Smooth muscle cell (in vitro differentiated cells): ENCODE measurements around the gene PZP. TPM values are rescaled to one million over a fixed set of nuclear protein-coding genes. Genes with fewer than 3 reads are reported as not detected.

Source experiments
- DNase-seq: peaks from one replicate; lab custom pipeline; 2025; ENCODE audit not compliant: unreplicated experiment; lab: John Stamatoyannopoulos, UW
- H2AFZ ChIP-seq: fragments of 200-600 bp; sonication (generic); 2 replicates; pipeline ENCODE4 v1.6.0; 2016; ENCODE audit warnings: antibody characterized with exemption, low read depth, mild to moderate bottlenecking
- H3F3A ChIP-seq: fragments of 200-600 bp; sonication (generic); 2 replicates; pipeline ENCODE4 v1.6.0; 2017; ENCODE audit warnings: antibody characterized with exemption, low read depth
- H3K27ac ChIP-seq: fragments of 200-600 bp; sonication (generic); 2 replicates; pipeline ENCODE4 v1.5.1; 2016; ENCODE audit warnings: low read depth, mild to moderate bottlenecking
- H3K27me3 ChIP-seq: fragments of 200-600 bp; sonication (generic); 2 replicates; pipeline ENCODE4 v1.6.1; 2016; ENCODE audit warnings: low read depth, mild to moderate bottlenecking
- H3K36me3 ChIP-seq: fragments of 200-600 bp; sonication (generic); 2 replicates; pipeline ENCODE4 v1.5.1; 2016; ENCODE audit warnings: low read depth
- H3K4me1 ChIP-seq: fragments of 200-600 bp; sonication (generic); 2 replicates; pipeline ENCODE4 v1.5.1; 2016; ENCODE audit warnings: low read depth
- H3K4me2 ChIP-seq: fragments of 200-600 bp; sonication (generic); 2 replicates; pipeline ENCODE4 v1.6.0; 2016; ENCODE audit warnings: mild to moderate bottlenecking
- H3K4me3 ChIP-seq: fragments of 200-600 bp; sonication (generic); 2 replicates; pipeline ENCODE4 v1.5.1; 2016; ENCODE audit warnings: mild to moderate bottlenecking
- H3K79me2 ChIP-seq: fragments of 200-600 bp; sonication (generic); 2 replicates; pipeline ENCODE4 v1.6.0; 2016; ENCODE audit warnings: low read depth, mild to moderate bottlenecking
- H3K9ac ChIP-seq: fragments of 200-600 bp; sonication (generic); 2 replicates; pipeline ENCODE4 v1.6.0; 2016; ENCODE audit warnings: low read depth
- H3K9me3 ChIP-seq: fragments of 200-600 bp; sonication (generic); replicated peaks from 2 replicates; pipeline ENCODE4 v1.5.1; 2016; ENCODE audit warnings: low read depth
- H4K20me1 ChIP-seq: fragments of 200-600 bp; sonication (generic); 2 replicates; pipeline ENCODE4 v1.6.0; 2016; ENCODE audit warnings: low read depth
- CTCF ChIP-seq: fragments of 200-600 bp; sonication (generic); IDR thresholded peaks from 2 replicates; pipeline ENCODE4 v1.5.1; 2017; ENCODE audit warnings: borderline replicate concordance, mild to moderate bottlenecking, antibody characterized with exemption; ENCODE audit not compliant: insufficient read depth, poor library complexity, severe bottlenecking
- WGBS: methylation state at CpG from one replicate; pipeline ENCODE4 v1.1.7; 2016; ENCODE audit warnings: low lambda C conversion rate; 5-methylcytosine and 5-hydroxymethylcytosine counted together
- polyA plus RNA-seq: library from polyadenylated mRNA; unstranded; fragments of >200 nt; fragmentation: Nextera tagmentation; extraction: Ambion mirVana; gene quantifications from 2 replicates; pipeline ENCODE4 v1.2.1, GENCODE V29; 2016
- total RNA-seq: library from RNA; depleted of rRNA; stranded (reverse); fragments of >200 nt; gene quantifications from 2 replicates; pipeline ENCODE4 v1.2.3, GENCODE V29; 2014

The PZP gene
- total and polyA plus RNA-seq, 2 experiments from 2014 or later = not detected

DNA sequence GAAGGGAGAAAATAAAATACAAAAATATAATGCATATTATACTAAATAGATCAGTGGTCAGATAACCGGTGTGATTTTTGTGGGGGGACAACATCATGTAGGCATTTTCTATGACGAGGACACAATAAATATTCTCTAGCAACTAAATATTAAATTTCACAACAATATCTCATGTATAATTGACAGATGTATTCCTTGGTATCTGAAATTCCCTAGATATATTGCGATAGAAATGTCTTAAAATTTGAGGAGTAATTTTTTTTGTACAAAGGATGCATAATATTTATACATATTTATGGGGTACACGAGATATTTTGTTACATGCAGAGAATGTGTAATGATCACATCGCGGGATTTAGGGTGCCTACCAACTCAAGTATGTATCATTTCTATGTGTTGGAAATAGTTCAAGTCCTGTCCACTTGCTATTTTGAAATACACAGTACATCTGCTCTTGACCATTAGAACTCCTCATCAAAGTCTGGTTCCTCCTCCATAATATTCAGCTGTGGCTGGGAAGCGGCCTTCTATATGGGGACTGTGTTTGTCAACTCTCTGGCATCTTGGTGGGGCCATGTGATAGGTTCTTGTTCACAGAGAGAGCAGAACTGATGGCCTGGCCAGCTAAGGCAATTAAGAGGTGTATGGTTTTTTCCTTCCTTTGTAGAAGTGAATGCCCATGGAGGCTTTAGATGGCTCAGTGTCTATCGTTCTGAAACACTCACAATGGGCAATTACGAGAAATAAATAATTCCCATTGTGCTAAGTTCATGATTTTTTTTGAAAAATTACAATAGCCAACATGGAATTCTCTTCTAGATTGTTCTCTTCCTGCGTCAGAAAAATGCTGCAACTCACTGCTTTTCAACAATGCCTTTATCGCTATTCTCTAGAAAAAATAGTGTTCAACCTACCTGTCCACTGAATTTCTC lies 101.3 kb downstream of the PZP start:
- no peaks in the 10 kb centered on the region for H3K79me2 ChIP-seq
- no peak overlapping the region for H3K27ac ChIP-seq
- no peaks in the 10 kb centered on the region for H3K4me1 ChIP-seq
- no peaks in the 10 kb centered on the region for H3K27me3 ChIP-seq
- H3K9me3 ChIP-seq = no peaks in the 10 kb centered on the region
- no peak overlapping the region for H3K4me2 ChIP-seq
- H2AFZ ChIP-seq = no peak overlapping the region
- no peak overlapping the region for H3K4me3 ChIP-seq
- no peak for DNase-seq
- H3K36me3 ChIP-seq = no peaks in the 10 kb centered on the region
- no peak for TF ChIP-seq CTCF
- H3K9ac ChIP-seq = no peak overlapping the region
- no peaks in the 10 kb centered on the region for H3F3A ChIP-seq
- H4K20me1 ChIP-seq = no peaks in the 10 kb centered on the region
- WGBS = 95% methylated on average over 11 of the region's 11 CpGs

DNA sequence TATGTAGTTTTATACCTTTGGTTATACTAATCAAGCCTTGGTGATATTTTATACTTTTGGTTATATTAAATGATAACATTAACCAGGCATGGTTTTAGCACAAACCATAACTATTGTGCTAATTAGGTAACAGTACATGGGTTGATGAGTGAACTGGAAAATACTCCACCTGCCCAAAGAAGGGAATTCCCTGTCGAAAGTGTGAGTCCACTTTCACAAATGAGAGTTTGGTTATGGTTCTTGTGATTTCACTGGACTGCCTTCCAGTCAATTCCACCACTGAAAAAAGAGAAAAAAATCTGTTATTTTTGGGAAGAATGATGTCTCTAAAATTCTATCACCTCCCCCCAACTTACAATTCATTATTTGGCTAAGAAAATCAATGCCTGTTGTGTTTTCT lies 102.1 kb downstream of the PZP start:
- TF ChIP-seq CTCF = no peak
- Histone ChIP-seq H3K36me3 (no peaks in the 10 kb centered on the region), H3K4me2 (no peak overlapping the region), H3K4me3 (no peak overlapping the region), H3K27ac (no peak overlapping the region), H3K4me1 (no peaks in the 10 kb centered on the region), H3K9me3 (no peaks in the 10 kb centered on the region), H3K9ac (no peak overlapping the region), H3K27me3 (no peaks in the 10 kb centered on the region), H2AFZ (no peak overlapping the region), H3F3A (no peaks in the 10 kb centered on the region), H4K20me1 (no peaks in the 10 kb centered on the region), H3K79me2 (no peaks in the 10 kb centered on the region)
- no peak for DNase-seq
- 82% methylated on average over 1 of the region's 1 CpG for WGBS

DNA sequence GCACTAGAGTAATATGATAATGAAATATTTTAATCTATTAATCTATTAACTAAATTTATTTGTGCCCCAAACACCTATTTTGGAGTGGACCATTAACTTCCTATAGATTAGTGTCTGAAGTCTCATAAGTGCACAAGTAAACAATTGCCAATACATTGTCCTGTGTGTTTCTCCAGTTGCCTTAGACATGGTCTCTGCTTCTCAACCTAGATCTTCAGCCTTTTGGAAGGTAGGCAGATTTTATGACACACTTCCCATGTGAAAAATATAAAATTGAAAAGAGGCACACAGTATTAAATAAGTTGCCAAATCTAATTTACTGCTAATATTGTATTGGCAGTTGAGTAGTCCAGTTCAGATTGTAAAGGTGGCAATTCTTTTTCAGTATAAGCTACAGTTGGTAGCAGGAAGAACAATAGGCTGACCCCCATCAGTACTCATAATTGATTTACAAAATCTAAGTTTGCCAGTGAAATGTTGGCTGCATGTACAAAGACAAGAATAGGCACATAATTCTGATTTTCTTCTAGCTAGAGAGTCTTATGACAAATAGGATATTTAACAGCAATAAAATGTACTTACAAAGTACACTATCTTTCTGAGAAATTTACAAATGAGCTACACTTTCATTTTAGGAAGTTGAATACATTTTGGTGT lies 103.3 kb downstream of the PZP start:
- H4K20me1 ChIP-seq = no peaks in the 10 kb centered on the region
- no peak for TF ChIP-seq CTCF
- H3K4me3 ChIP-seq = no peak overlapping the region
- DNase-seq = no peak
- no peaks in the 10 kb centered on the region for H3K4me1 ChIP-seq
- no peaks in the 10 kb centered on the region for H3F3A ChIP-seq
- H3K27ac ChIP-seq = no peak overlapping the region
- no peak overlapping the region for H3K9ac ChIP-seq
- H3K27me3 ChIP-seq = no peaks in the 10 kb centered on the region
- H3K9me3 ChIP-seq = no peaks in the 10 kb centered on the region
- H3K4me2 ChIP-seq = no peak overlapping the region
- no peaks in the 10 kb centered on the region for H3K36me3 ChIP-seq
- no peaks in the 10 kb centered on the region for H3K79me2 ChIP-seq
- no peak overlapping the region for H2AFZ ChIP-seq
